ENCODE measurements around the gene TTYH2.
"Not testable (repeated sequence)": the region's sequence is repeated elsewhere in the genome, so short reads cannot be mapped to it uniquely, and the experiment has no call there.

The TTYH2 gene

DNA sequence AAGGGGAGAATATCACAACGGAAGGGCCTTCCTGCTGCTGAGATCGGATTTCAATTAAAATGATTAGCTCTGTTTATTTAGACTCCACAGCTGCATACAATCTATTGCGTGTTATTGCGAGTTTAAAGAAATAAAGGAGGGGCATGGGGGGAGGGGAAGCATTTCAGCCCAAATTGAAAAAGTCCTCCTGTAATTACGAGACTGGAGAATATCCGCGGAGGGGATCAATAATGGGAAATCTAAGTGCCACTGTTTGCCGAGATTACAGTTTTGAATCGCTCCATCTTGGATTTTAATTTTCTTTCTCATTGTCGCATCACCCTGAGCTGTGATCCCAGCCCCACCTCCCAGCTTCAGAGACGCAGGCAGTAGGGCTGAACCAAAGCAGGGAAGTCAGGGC lies 25.6 kb upstream of the TTYH2 start:
- Histone ChIP-seq H3K9me2 (replicated peaks; ENCODE audit: insufficient read depth, low read length) (no peaks in the 10 kb centered on the region), H3K27me3 (ENCODE audit: low read length) (no peaks in the 10 kb centered on the region), H3K9me3 (ENCODE audit: insufficient read depth, low read length) (no peaks in the 10 kb centered on the region), H4K20me1 (ENCODE audit: low read depth, low read length) (no peaks in the 10 kb centered on the region), H3K79me2 (ENCODE audit: insufficient read depth, low read length) (no peaks in the 10 kb centered on the region), H3F3A (ENCODE audit: insufficient read depth) (no peaks in the 10 kb centered on the region), H2AFZ (ENCODE audit: low read depth, low read length, severe bottlenecking) (no peak overlapping the region), H3K36me3 (ENCODE audit: low read length) (no peaks in the 10 kb centered on the region), H3K4me2 (ENCODE audit: low read depth, low read length, poor library complexity, severe bottlenecking) (no peak overlapping the region), H3K27ac (ENCODE audit: low read depth, low read length) (no peak overlapping the region), H3K4me3 (ENCODE audit: insufficient read depth, low read length, poor library complexity, severe bottlenecking) (no peak overlapping the region), H3K9ac (ENCODE audit: low read length) (no peak overlapping the region)
- TF ChIP-seq, protein P1, sequence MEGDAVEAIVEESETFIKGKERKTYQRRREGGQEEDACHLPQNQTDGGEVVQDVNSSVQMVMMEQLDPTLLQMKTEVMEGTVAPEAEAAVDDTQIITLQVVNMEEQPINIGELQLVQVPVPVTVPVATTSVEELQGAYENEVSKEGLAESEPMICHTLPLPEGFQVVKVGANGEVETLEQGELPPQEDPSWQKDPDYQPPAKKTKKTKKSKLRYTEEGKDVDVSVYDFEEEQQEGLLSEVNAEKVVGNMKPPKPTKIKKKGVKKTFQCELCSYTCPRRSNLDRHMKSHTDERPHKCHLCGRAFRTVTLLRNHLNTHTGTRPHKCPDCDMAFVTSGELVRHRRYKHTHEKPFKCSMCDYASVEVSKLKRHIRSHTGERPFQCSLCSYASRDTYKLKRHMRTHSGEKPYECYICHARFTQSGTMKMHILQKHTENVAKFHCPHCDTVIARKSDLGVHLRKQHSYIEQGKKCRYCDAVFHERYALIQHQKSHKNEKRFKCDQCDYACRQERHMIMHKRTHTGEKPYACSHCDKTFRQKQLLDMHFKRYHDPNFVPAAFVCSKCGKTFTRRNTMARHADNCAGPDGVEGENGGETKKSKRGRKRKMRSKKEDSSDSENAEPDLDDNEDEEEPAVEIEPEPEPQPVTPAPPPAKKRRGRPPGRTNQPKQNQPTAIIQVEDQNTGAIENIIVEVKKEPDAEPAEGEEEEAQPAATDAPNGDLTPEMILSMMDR (IDR thresholded peaks at IDR 0.05; ENCODE audit: insufficient read depth, low read length, poor library complexity, severe bottlenecking) = no peak
- TF ChIP-seq EZH2phosphoT487 (conservative IDR thresholded peaks at IDR 0.05; ENCODE audit: low read length) = no peak

DNA sequence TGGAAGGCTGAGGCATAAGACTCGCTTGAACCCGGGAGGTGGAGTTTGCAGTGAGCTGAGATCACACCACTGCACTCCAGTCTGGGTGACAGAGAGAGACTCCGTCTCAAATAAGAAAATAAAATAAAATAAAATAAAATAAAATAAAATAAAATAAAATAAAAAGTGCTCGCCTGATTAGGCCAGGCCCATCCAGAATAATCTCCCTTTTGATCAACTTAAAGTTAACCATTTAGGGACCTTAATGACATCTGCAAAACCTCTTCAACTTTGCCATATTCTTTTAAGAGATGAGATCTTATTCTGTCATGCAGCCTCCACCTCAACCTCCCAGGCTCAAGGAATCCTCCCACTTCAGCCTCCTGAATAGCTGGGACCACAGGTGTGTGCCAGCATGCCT lies 24.7 kb upstream of the TTYH2 start:
- not testable (repeated sequence) for H2AFZ ChIP-seq (ENCODE audit: low read depth, low read length, severe bottlenecking); H3K9ac ChIP-seq (ENCODE audit: low read length); H3K9me2 ChIP-seq (replicated peaks; ENCODE audit: insufficient read depth, low read length); H3K27ac ChIP-seq (ENCODE audit: low read depth, low read length); H3F3A ChIP-seq (ENCODE audit: insufficient read depth); H3K4me2 ChIP-seq (ENCODE audit: low read depth, low read length, poor library complexity, severe bottlenecking); H3K79me2 ChIP-seq (ENCODE audit: insufficient read depth, low read length); H3K4me3 ChIP-seq (ENCODE audit: insufficient read depth, low read length, poor library complexity, severe bottlenecking); H3K36me3 ChIP-seq (ENCODE audit: low read length); H3K27me3 ChIP-seq (ENCODE audit: low read length); H3K9me3 ChIP-seq (ENCODE audit: insufficient read depth, low read length); H4K20me1 ChIP-seq (ENCODE audit: low read depth, low read length)

- Histone ChIP-seq H2AFZ (ENCODE audit: low read depth, low read length, severe bottlenecking) (no peak overlapping the region), H3K4me2 (ENCODE audit: low read depth, low read length, poor library complexity, severe bottlenecking) (no peak overlapping the region), H4K20me1 (ENCODE audit: low read depth, low read length) (no peaks in the 10 kb centered on the region), H3K9me3 (ENCODE audit: insufficient read depth, low read length) (no peaks in the 10 kb centered on the region), H3K9me2 (replicated peaks; ENCODE audit: insufficient read depth, low read length) (no peaks in the 10 kb centered on the region), H3K9ac (ENCODE audit: low read length) (no peak overlapping the region), H3K27me3 (ENCODE audit: low read length) (no peaks in the 10 kb centered on the region), H3F3A (ENCODE audit: insufficient read depth) (no peaks in the 10 kb centered on the region), H3K4me3 (ENCODE audit: insufficient read depth, low read length, poor library complexity, severe bottlenecking) (no peak overlapping the region), H3K27ac (ENCODE audit: low read depth, low read length) (no peak overlapping the region), H3K36me3 (ENCODE audit: low read length) (no peaks in the 10 kb centered on the region), H3K79me2 (ENCODE audit: insufficient read depth, low read length) (no peaks in the 10 kb centered on the region)
- TF ChIP-seq, protein P1 (IDR thresholded peaks at IDR 0.05; ENCODE audit: insufficient read depth, low read length, poor library complexity, severe bottlenecking) = no peak
- TF ChIP-seq EZH2phosphoT487 (conservative IDR thresholded peaks at IDR 0.05; ENCODE audit: low read length) = no peak
Measured at GRCh38 chr17:74190154-74190553, 23.2 kb upstream of the TTYH2 start.

DNA sequence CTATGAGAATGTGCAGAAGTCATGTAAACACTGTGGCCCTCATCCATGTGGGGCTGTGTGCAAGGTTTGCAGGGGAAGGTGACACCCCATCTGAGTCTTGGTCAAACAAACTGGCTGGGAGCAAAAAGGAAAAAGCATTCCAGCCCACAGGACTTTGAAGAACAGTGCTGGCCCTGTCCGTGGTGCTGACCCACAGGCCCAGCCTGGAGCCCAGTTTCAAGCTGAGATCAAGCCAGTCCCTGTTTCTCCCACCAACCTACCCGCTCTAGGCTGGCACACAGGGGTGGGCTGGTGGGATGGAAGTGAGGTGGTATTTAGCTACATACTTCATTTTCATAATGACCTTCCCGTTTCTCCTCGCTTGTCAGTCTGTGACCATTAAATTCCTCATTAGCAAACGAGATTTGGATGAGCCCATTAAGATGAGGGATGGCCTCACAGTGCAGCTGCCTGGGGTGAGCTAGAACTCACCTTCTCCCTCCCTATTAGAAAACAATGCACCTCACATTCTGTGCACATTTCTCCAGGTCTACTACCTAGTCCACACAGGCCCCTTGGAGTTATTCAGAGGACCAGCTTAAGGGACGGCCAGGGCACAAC lies 22.5 kb upstream of the TTYH2 start:
- H3K4me3 ChIP-seq (ENCODE audit: insufficient read depth, low read length, poor library complexity, severe bottlenecking) = no peak overlapping the region
- no peak overlapping the region for H3K4me2 ChIP-seq (ENCODE audit: low read depth, low read length, poor library complexity, severe bottlenecking)
- H3K9me2 ChIP-seq (replicated peaks; ENCODE audit: insufficient read depth, low read length) = no peaks in the 10 kb centered on the region
- H4K20me1 ChIP-seq (ENCODE audit: low read depth, low read length) = no peaks in the 10 kb centered on the region
- H3K9ac ChIP-seq (ENCODE audit: low read length) = no peak overlapping the region
- no peaks in the 10 kb centered on the region for H3K9me3 ChIP-seq (ENCODE audit: insufficient read depth, low read length)
- TF ChIP-seq, protein P1 (IDR thresholded peaks at IDR 0.05; ENCODE audit: insufficient read depth, low read length, poor library complexity, severe bottlenecking) = no peak
- TF ChIP-seq EZH2phosphoT487 (conservative IDR thresholded peaks at IDR 0.05; ENCODE audit: low read length) = no peak
- no peaks in the 10 kb centered on the region for H3K79me2 ChIP-seq (ENCODE audit: insufficient read depth, low read length)
- H3K27me3 ChIP-seq (ENCODE audit: low read length) = no peaks in the 10 kb centered on the region
- H3F3A ChIP-seq (ENCODE audit: insufficient read depth) = no peaks in the 10 kb centered on the region
- no peak overlapping the region for H3K27ac ChIP-seq (ENCODE audit: low read depth, low read length)
- H3K36me3 ChIP-seq (ENCODE audit: low read length) = no peaks in the 10 kb centered on the region
- no peak overlapping the region for H2AFZ ChIP-seq (ENCODE audit: low read depth, low read length, severe bottlenecking)
